Stomach (tissue), 9 donors: ENCODE results near the gene ARHGAP22. TPM values are rescaled to one million over a fixed set of nuclear protein-coding genes. Genes with fewer than 3 reads are reported as not detected.

Experiments
- DNase-seq, 2 donors: peaks; one replicate each; pipeline versions ENCODE4 v3.0.0 to v3.0.0-alpha.2; 2013 to 2019
- H3K27ac ChIP-seq, 5 donors: fragments of 200-600 bp in 4 of 5; sonication (generic) in 4 of 5; one replicate each; pipeline ENCODE4 v1.5.1; 2013 to 2019; ENCODE audit warnings: mild to moderate bottlenecking in 1 of 5, moderate library complexity in 1 of 5
- H3K27me3 ChIP-seq, 3 donors: fragments of 200-600 bp; sonication (generic); one replicate each; pipeline ENCODE4 v1.5.1; 2017 to 2019; ENCODE audit warnings: mixed run types in 1 of 3
- H3K36me3 ChIP-seq, 4 donors: fragments of 200-600 bp; sonication (generic); 1 replicate in 3 of 4; 2 replicates in 1 of 4; pipeline ENCODE4 v1.5.1; 2016 to 2019
- H3K4me1 ChIP-seq, 4 donors: fragments of 200-600 bp; sonication (generic); one replicate each; pipeline ENCODE4 v1.5.1; 2016 to 2019
- H3K4me3 ChIP-seq, 4 donors: fragments of 200-600 bp; sonication (generic) in 3 of 4; one replicate each; pipeline ENCODE4 v1.5.1; 2016 to 2019; ENCODE audit warnings: mild to moderate bottlenecking in 1 of 4
- H3K9me3 ChIP-seq, 4 donors: fragments of 200-600 bp; sonication (generic); one replicate each; pipeline ENCODE4 v1.5.1; 2016 to 2019
- EP300 ChIP-seq: sonication (generic); formaldehyde crosslinking; IDR thresholded peaks from one replicate; pipeline ENCODE4 v1.6.1; 2017; ENCODE audit warnings: antibody characterized with exemption
- POLR2A ChIP-seq, 4 donors: fragments of 450-650 bp; IDR thresholded peaks; one replicate each; pipeline ENCODE4 v1.6.1; 2016; ENCODE audit warnings: antibody characterized with exemption in 4 of 4, control low read depth in 2 of 4, mild to moderate bottlenecking in 1 of 4, moderate library complexity in 1 of 4
- POLR2AphosphoS5 ChIP-seq, 3 donors: sonication (generic); formaldehyde crosslinking; IDR thresholded peaks; one replicate each; pipeline ENCODE4 v1.6.1; 2016; ENCODE audit warnings: antibody characterized with exemption in 3 of 3
- WGBS, 5 donors: extraction: QIAGEN DNeasy Blood & Tissue Kit in 3 of 5; methylation state at CpG; one replicate each; pipeline versions ENCODE4 v1.1.5 to v1.1.7; 2013 to 2018; 5-methylcytosine and 5-hydroxymethylcytosine counted together
- intact Hi-C: fragments of 100-400 bp; cut with DNase I; formaldehyde crosslinking; loops from one replicate; pipeline ENCODE4 v1.15.1; 2023; ENCODE audit warnings: low total_unique reads
- polyA plus RNA-seq, 3 donors: library from polyadenylated mRNA; stranded (reverse); fragments of 200-250 nt; gene quantifications; one replicate each; pipeline ENCODE4 v1.2.3, GENCODE V29; 2013
- total RNA-seq, 5 donors: library from RNA; depleted of rRNA; stranded (reverse); fragments of >200 nt; gene quantifications; one replicate each; pipeline versions ENCODE4 v1.1.0 to v1.2.3, GENCODE V29; 2014 to 2016
- TF ChIP-seq, protein P1 (sequence below), 7 experiments: fragments of 450-650 bp in 4 of 7; fragments of 200-600 bp in 3 of 7; sonication (generic) in 3 of 7; IDR thresholded peaks; one replicate each; pipeline ENCODE4 v1.5.1; 2016 to 2019; ENCODE audit warnings: antibody characterized with exemption in 7 of 7, control low read depth in 2 of 7, mild to moderate bottlenecking in 1 of 7
- donor health status: healthy with polysubstance abuse.
- donor health status: Bipolar disorder and iron deficiency.
- donor health status: healthy.

ARHGAP22 gene
- total and polyA plus RNA-seq, 8 donors, result 1.3 to 28.6 (median 2.2) TPM; not detected in 1

GRCh38 chr10:48507933-48508790, 96.7 kb downstream of the ARHGAP22 start:
- WGBS, 5 donors, result 82 to 94% (median 83%) methylated on average over 3 to 7 of the region's 7 CpGs
- intact Hi-C loops, result no loop called here
- no peaks in the 10 kb centered on the region for H3K36me3 ChIP-seq
- H3K4me1 ChIP-seq, result no peaks in the 10 kb centered on the region
- H3K27me3 ChIP-seq, result no peaks in the 10 kb centered on the region
- H3K9me3 ChIP-seq, result no peaks in the 10 kb centered on the region
- no peak overlapping the region for H3K27ac ChIP-seq
- TF ChIP-seq POLR2A (IDR thresholded peaks at IDR 0.05), result no peak
- TF ChIP-seq POLR2AphosphoS5 (IDR thresholded peaks at IDR 0.05), result no peak
- no peak for TF ChIP-seq EP300
- peak in 1 of 2 donors; percentile 29 for DNase-seq
- no peak overlapping the region for H3K4me3 ChIP-seq

DNA sequence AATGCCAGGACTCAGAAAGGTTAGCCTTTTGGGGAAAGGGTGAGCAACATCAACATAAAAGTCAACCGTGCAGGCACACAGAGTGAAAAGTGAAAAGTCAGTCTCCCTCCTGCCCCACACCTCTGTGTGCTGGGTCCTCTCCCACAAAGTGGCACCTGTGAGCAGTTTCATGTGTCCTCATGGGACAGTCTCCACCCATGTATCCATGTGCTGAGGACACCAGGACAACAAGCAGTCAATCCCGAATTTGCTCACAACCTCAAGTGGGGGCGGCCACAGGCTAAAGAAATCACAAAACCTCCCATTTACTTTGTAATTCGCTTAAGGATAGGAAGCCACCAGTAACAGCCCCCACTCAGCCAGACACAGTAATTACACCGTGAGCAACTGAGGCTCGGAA, 97.4 kb downstream of the ARHGAP22 start:
- no peak for DNase-seq
- TF ChIP-seq POLR2A (IDR thresholded peaks at IDR 0.05), result no peak
- TF ChIP-seq EP300, result no peak
- TF ChIP-seq, protein P1, sequence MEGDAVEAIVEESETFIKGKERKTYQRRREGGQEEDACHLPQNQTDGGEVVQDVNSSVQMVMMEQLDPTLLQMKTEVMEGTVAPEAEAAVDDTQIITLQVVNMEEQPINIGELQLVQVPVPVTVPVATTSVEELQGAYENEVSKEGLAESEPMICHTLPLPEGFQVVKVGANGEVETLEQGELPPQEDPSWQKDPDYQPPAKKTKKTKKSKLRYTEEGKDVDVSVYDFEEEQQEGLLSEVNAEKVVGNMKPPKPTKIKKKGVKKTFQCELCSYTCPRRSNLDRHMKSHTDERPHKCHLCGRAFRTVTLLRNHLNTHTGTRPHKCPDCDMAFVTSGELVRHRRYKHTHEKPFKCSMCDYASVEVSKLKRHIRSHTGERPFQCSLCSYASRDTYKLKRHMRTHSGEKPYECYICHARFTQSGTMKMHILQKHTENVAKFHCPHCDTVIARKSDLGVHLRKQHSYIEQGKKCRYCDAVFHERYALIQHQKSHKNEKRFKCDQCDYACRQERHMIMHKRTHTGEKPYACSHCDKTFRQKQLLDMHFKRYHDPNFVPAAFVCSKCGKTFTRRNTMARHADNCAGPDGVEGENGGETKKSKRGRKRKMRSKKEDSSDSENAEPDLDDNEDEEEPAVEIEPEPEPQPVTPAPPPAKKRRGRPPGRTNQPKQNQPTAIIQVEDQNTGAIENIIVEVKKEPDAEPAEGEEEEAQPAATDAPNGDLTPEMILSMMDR (IDR thresholded peaks at IDR 0.05), result no peak
- no peak for TF ChIP-seq POLR2AphosphoS5 (IDR thresholded peaks at IDR 0.05)
- Histone ChIP-seq H3K4me3 (no peak overlapping the region), H3K36me3 (no peaks in the 10 kb centered on the region), H3K9me3 (no peaks in the 10 kb centered on the region), H3K27ac (no peak overlapping the region), H3K4me1 (no peaks in the 10 kb centered on the region), H3K27me3 (no peaks in the 10 kb centered on the region)
- 83 to 89% (median 85%) methylated on average over 4 to 6 of the region's 6 CpGs for WGBS, 5 donors
- intact Hi-C loops, result no loop called here

DNA sequence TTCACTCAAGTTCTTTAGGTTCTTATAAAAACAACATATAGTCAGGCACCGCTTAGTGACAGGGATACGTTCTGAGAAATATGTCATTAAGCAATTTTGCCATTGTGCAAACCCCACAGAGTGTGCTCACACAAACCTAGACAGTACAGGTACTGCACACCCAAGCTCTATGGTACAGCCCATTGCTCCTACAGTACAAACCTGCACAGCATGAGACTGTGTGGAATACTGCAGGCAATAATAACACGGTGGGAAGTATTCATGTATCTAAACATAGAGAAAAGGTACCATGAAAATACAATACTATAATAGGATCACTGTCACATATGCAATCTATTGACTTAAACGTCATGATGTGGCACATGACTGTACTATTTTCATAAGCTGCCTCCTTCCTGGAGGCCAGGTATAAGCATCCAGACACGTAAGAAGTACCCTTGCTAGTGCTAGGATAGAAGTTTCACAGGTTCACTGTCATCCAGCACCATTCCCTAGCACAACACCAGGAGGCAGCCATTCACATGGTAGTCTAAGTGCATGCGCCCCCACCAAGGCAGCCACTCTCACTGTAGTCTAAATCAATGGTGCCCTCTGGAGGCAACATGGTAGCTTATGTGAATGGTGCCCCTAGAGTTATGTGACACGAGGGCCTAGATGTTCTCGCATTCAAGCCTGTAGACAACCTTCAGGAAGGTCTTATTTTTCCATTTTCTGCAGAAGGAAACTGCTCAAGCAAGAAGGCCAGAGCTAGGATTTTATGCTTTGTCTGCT, 98.5 kb downstream of the ARHGAP22 start:
- DNase-seq, result peak in 1 of 2 donors; percentile 24
- Histone ChIP-seq H3K27me3 (no peaks in the 10 kb centered on the region), H3K27ac (no peak overlapping the region), H3K4me3 (no peak overlapping the region), H3K9me3 (no peaks in the 10 kb centered on the region), H3K36me3 (no peaks in the 10 kb centered on the region), H3K4me1 (no peaks in the 10 kb centered on the region)
- intact Hi-C loops, result no loop called here
- TF ChIP-seq EP300 (no peak), POLR2A (IDR thresholded peaks at IDR 0.05) (no peak), POLR2AphosphoS5 (IDR thresholded peaks at IDR 0.05) (no peak)
- TF ChIP-seq, protein P1 (IDR thresholded peaks at IDR 0.05), result no peak
- WGBS, 5 donors, result 82 to 86% (median 84%) methylated on average over 8 of the region's 8 CpGs

DNA sequence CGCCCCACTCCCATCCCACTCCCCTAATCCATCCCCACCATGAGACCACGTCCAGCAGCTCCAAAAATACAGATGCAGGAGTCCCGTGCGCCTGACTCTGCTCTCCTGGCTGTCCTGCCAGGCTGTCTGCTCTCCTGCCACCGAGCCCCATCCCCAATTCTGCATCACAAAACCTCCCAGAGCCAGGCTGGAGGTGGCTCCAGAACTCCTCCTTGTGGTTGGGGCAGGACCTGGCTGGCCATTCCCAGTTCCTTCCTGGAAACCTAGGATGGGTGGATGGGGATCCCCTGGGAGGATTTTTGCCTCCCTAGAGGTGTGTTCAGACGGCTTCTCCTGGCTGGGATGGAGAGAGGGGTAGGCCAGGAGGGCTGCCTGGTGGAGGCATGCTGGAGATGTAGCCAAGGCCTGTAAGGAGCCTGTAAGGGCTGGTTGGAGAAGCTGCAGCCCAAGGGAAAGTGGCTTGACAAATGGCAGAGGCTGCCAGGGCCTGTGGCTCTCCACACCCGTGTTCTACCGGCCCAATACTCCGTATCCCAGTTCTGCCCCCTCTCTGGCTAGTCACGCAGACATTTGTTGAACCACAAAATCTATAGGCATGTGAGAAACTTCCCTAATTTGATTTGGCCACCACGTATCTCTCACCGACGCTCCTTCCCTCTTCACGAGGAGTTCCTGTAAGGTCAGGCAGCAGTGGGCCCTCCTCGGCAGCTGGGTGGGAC, 99.3 kb downstream of the ARHGAP22 start:
- DNase-seq, result peak in 1 of 2 donors; percentile 17
- Histone ChIP-seq H3K27me3 (no peaks in the 10 kb centered on the region), H3K36me3 (no peaks in the 10 kb centered on the region), H3K4me3 (no peak overlapping the region), H3K4me1 (no peaks in the 10 kb centered on the region), H3K9me3 (no peaks in the 10 kb centered on the region), H3K27ac (no peak overlapping the region)
- intact Hi-C loops, result no loop called here
- TF ChIP-seq EP300, result no peak
- no peak for TF ChIP-seq POLR2A (IDR thresholded peaks at IDR 0.05)
- TF ChIP-seq, protein P1 (IDR thresholded peaks at IDR 0.05), result no peak
- no peak for TF ChIP-seq POLR2AphosphoS5 (IDR thresholded peaks at IDR 0.05)
- 74 to 79% (median 76%) methylated on average over 14 to 15 of the region's 15 CpGs for WGBS, 5 donors
